CD14-positive monocyte (primary cell): Measurements from ENCODE around the gene GNRH2. TPM values are rescaled to one million over a fixed set of nuclear protein-coding genes. Genes with fewer than 3 reads are reported as not detected.

Experiments
- DNase-seq, 3 donors: peaks; one replicate each; pipeline ENCODE4 v3.0.0-alpha.2; 2011 to 2022
- H2AFZ ChIP-seq: 2 replicates; pipeline ENCODE4 v1.6.0; 2012; ENCODE audit warnings: mild to moderate bottlenecking, low read depth, low read length, inconsistent platforms; ENCODE audit not compliant: insufficient read depth, poor library complexity, severe bottlenecking
- H3K27ac ChIP-seq, 2 donors: 1 replicate in 1 of 2; 2 replicates in 1 of 2; pipeline ENCODE4 v1.5.1; 2012 to 2013; ENCODE audit warnings: low read length in 2 of 2, control low read depth in 1 of 2, inconsistent platforms in 1 of 2, low read depth in 1 of 2, mild to moderate bottlenecking in 1 of 2
- H3K27me3 ChIP-seq, 2 donors: one replicate each; pipeline versions ENCODE4 v1.6.0 to v1.6.1; 2011 to 2013; ENCODE audit warnings: low read length in 2 of 2; ENCODE audit not compliant: control insufficient read depth in 2 of 2, insufficient read depth in 2 of 2
- H3K36me3 ChIP-seq, 2 donors: replicated peaks in 1 of 2; 1 replicate in 1 of 2; 2 replicates in 1 of 2; pipeline versions ENCODE4 v1.5.1 to v1.6.1; 2012 to 2013; ENCODE audit warnings: low read length in 2 of 2, control low read depth in 1 of 2, inconsistent platforms in 1 of 2, mild to moderate bottlenecking in 1 of 2; ENCODE audit not compliant: insufficient read depth in 2 of 2, control insufficient read depth in 1 of 2
- H3K4me1 ChIP-seq, 2 donors: 1 replicate in 1 of 2; 2 replicates in 1 of 2; pipeline versions ENCODE4 v1.5.1 to v1.6.1; 2012 to 2013; ENCODE audit warnings: low read length in 2 of 2, control low read depth in 1 of 2, inconsistent platforms in 1 of 2, mild to moderate bottlenecking in 1 of 2, moderate library complexity in 1 of 2; ENCODE audit not compliant: insufficient read depth in 2 of 2, control insufficient read depth in 1 of 2
- H3K4me2 ChIP-seq: replicated peaks from 2 replicates; pipeline ENCODE3; 2012; ENCODE audit warnings: low read length, moderate library complexity, mild to moderate bottlenecking; ENCODE audit not compliant: poor library complexity, severe bottlenecking; ENCODE audit errors: extremely low read depth
- H3K4me3 ChIP-seq, 3 experiments: fragments of 200-600 bp in 1 of 3; sonication (generic) in 1 of 3; replicated peaks in 1 of 3; 1 replicate in 2 of 3; 2 replicates in 1 of 3; pipeline ENCODE4 v1.5.1; 2011 to 2013; ENCODE audit warnings: low read length in 3 of 3, mild to moderate bottlenecking in 3 of 3, control low read depth in 2 of 3, low read depth in 2 of 3, inconsistent platforms in 1 of 3, moderate library complexity in 1 of 3
- H3K79me2 ChIP-seq: 2 replicates; pipeline ENCODE4 v1.6.0; 2012; ENCODE audit warnings: mild to moderate bottlenecking, control low read depth, inconsistent platforms, low read length, moderate library complexity; ENCODE audit not compliant: insufficient read depth
- H3K9ac ChIP-seq: 2 replicates; pipeline ENCODE4 v1.6.0; 2017; ENCODE audit warnings: low read length, mild to moderate bottlenecking; ENCODE audit not compliant: insufficient read depth, poor library complexity, severe bottlenecking
- H3K9me3 ChIP-seq, 2 donors: replicated peaks in 1 of 2; 1 replicate in 1 of 2; 2 replicates in 1 of 2; pipeline versions ENCODE4 v1.5.1 to v1.6.1; 2012 to 2013; ENCODE audit warnings: low read length in 2 of 2, control low read depth in 1 of 2; ENCODE audit not compliant: control insufficient read depth in 1 of 2, insufficient read depth in 1 of 2
- H4K20me1 ChIP-seq: 2 replicates; pipeline ENCODE4 v1.6.0; 2012; ENCODE audit warnings: mild to moderate bottlenecking, low read length, control low read depth, moderate library complexity; ENCODE audit not compliant: insufficient read depth
- H3K27ac Mint-ChIP-seq, 7 donors: one replicate each; pipeline ENCODE4 v1.8.0; 2020; ENCODE audit warnings: mild to moderate bottlenecking in 7 of 7, mixed read lengths in 7 of 7, moderate library complexity in 6 of 7, inconsistent platforms in 2 of 7
- H3K27me3 Mint-ChIP-seq, 3 donors: one replicate each; pipeline ENCODE4 v1.8.0; 2021 to 2022; ENCODE audit warnings: low read depth in 3 of 3, mild to moderate bottlenecking in 3 of 3, mixed read lengths in 3 of 3, moderate library complexity in 3 of 3, inconsistent platforms in 1 of 3
- H3K36me3 Mint-ChIP-seq, 2 donors: one replicate each; pipeline ENCODE4 v1.8.0; 2020; ENCODE audit warnings: mixed read lengths in 2 of 2, inconsistent platforms in 1 of 2, mild to moderate bottlenecking in 1 of 2
- H3K4me1 Mint-ChIP-seq: one replicate; pipeline ENCODE4 v1.8.0; 2020; ENCODE audit warnings: mild to moderate bottlenecking, mixed read lengths
- H3K4me3 Mint-ChIP-seq, 2 donors: one replicate each; pipeline ENCODE4 v1.8.0; 2020; ENCODE audit warnings: mild to moderate bottlenecking in 2 of 2, mixed read lengths in 2 of 2, moderate library complexity in 1 of 2
- H3K9me3 Mint-ChIP-seq, 7 donors: one replicate each; pipeline ENCODE4 v1.8.0; 2020 to 2022; ENCODE audit warnings: mixed read lengths in 7 of 7, mild to moderate bottlenecking in 6 of 7, moderate library complexity in 6 of 7, inconsistent platforms in 2 of 7
- CTCF ChIP-seq: fragments of 200-600 bp; IDR thresholded peaks from one replicate; pipeline ENCODE4 v1.8.0; 2022; ENCODE audit warnings: antibody characterized with exemption, mild to moderate bottlenecking
- WGBS: methylation state at CpG from one replicate; pipeline ENCODE4 v1.1.5; 2013; ENCODE audit warnings: missing lambda C conversion rate; ENCODE audit not compliant: insufficient coverage; 5-methylcytosine and 5-hydroxymethylcytosine counted together
- intact Hi-C, 2 donors: fragments of 100-400 bp; cut with micrococcal nuclease; formaldehyde crosslinking; loops; one replicate each; pipeline versions ENCODE4 v1.15.0 to v1.15.1; 2023
- polyA plus RNA-seq, 3 donors: library from polyadenylated mRNA; depleted of rRNA in 1 of 3; unstranded in 2 of 3; stranded (reverse) in 1 of 3; fragments of 300-500 nt in 2 of 3; fragments of >200 nt in 1 of 3; fragmentation: Illumina TruSeq in 2 of 3; gene quantifications; 1 replicate in 2 of 3; 2 replicates in 1 of 3; pipeline ENCODE4 v1.2.3, GENCODE V29; 2012 to 2021

Gene GNRH2
- polyA plus RNA-seq, 3 donors = not detected

- Mint-ChIP-seq H3K4me1 (peaks cover 10% of the 10 kb centered on the region), H3K36me3 (peaks cover 0 to 5% of the 10 kb centered on the region in 2 donors), H3K27ac (no peak overlapping the region), H3K27me3 (peaks cover 15 to 38% (median 29%) of the 10 kb centered on the region in 3 donors), H3K9me3 (peaks cover 2 to 10% (median 3%) of the 10 kb centered on the region in 7 donors), H3K4me3 (no peak overlapping the region)
- no peaks in the 10 kb centered on the region for H3K79me2 ChIP-seq
- H3K9me3 ChIP-seq = no peaks in the 10 kb centered on the region
- H2AFZ ChIP-seq = no peak overlapping the region
- intact Hi-C loops = no loop called here
- H3K27ac ChIP-seq = no peak overlapping the region
- H3K4me1 ChIP-seq = peaks cover 6 to 11% of the 10 kb centered on the region in 2 donors
- H3K4me2 ChIP-seq = no peak overlapping the region
- H4K20me1 ChIP-seq = no peaks in the 10 kb centered on the region
- H3K4me3 ChIP-seq = no peak overlapping the region
- H3K36me3 ChIP-seq = no peaks in the 10 kb centered on the region
- TF ChIP-seq CTCF = no peak
- H3K27me3 ChIP-seq = peaks cover 9 to 20% of the 10 kb centered on the region in 2 donors
- H3K9ac ChIP-seq = no peak overlapping the region
- no peak for DNase-seq
- 92% methylated on average over 19 of the region's 23 CpGs for WGBS
Measured at GRCh38 chr20:3067139-3068014, 24.0 kb downstream of the GNRH2 start.

GRCh38 chr20:3068075-3068474 lies 24.7 kb downstream of the GNRH2 start:
- H3K9me3 Mint-ChIP-seq = peaks cover 3 to 14% (median 8%) of the 10 kb centered on the region in 7 donors
- Histone ChIP-seq H3K36me3 (no peaks in the 10 kb centered on the region), H3K4me1 (peaks cover 8 to 15% of the 10 kb centered on the region in 2 donors), H3K27ac (no peak overlapping the region), H3K79me2 (no peaks in the 10 kb centered on the region), H3K4me2 (no peak overlapping the region), H2AFZ (no peak overlapping the region), H4K20me1 (no peaks in the 10 kb centered on the region), H3K27me3 (peaks cover 11 to 27% of the 10 kb centered on the region in 2 donors), H3K9me3 (no peaks in the 10 kb centered on the region), H3K9ac (no peak overlapping the region), H3K4me3 (no peak overlapping the region)
- no peak for TF ChIP-seq CTCF
- H3K4me3 Mint-ChIP-seq = no peak overlapping the region
- intact Hi-C loops = no loop called here
- no peak for DNase-seq
- H3K4me1 Mint-ChIP-seq = peaks cover 12% of the 10 kb centered on the region
- peaks cover 0 to 5% of the 10 kb centered on the region in 2 donors for H3K36me3 Mint-ChIP-seq
- H3K27ac Mint-ChIP-seq = no peak overlapping the region
- H3K27me3 Mint-ChIP-seq = peaks cover 22 to 45% (median 36%) of the 10 kb centered on the region in 3 donors
- WGBS = 76% methylated on average over 8 of the region's 8 CpGs
